A673 (cell line): ENCODE data around the gene RECQL5. TPM values are rescaled to one million over a fixed set of nuclear protein-coding genes. Genes with fewer than 3 reads are reported as not detected.

ENCODE experiments used
- BruUV-seq: library from RNA; stranded (reverse); fragments of 400-500 nt; replicated peaks from 2 replicates; lab custom pipeline; 2021; lab: Mats Ljungman, UMichigan
- CTCF ChIA-PET: fragments of 300-600 bp; sonication (Branson Sonifier 250); formaldehyde crosslinking; loops from one replicate; lab custom pipeline; 2022; ENCODE audit warnings: antibody characterized with exemption; lab: Charles Lee
- POLR2A ChIA-PET: fragments of 300-600 bp; sonication (Branson Sonifier 250); formaldehyde crosslinking; loops from one replicate; lab custom pipeline; 2022; ENCODE audit warnings: antibody characterized with exemption; ENCODE audit not compliant: low non-redundant PET; lab: Charles Lee
- DNase-seq: peaks from one replicate; pipeline ENCODE4 v3.0.0-alpha.2; 2015; ENCODE audit warnings: low spot score
- H3K27ac ChIP-seq: fragments of 200-600 bp; sonication (generic); 2 replicates; pipeline ENCODE4 v1.5.1; 2016; ENCODE audit warnings: mixed run types, low read depth, mild to moderate bottlenecking, mixed read lengths, antibody characterized with exemption, low read length; ENCODE audit not compliant: poor library complexity, severe bottlenecking
- H3K27me3 ChIP-seq: fragments of 200-600 bp; sonication (generic); replicated peaks from 2 replicates; pipeline ENCODE4 v1.6.1; 2017; ENCODE audit warnings: mixed run types, low read depth, mild to moderate bottlenecking, mixed read lengths, antibody characterized with exemption, low read length; ENCODE audit not compliant: insufficient read depth, poor library complexity
- H3K36me3 ChIP-seq: fragments of 200-600 bp; sonication (generic); 2 replicates; pipeline ENCODE4 v1.6.1; 2016; ENCODE audit warnings: mixed run types, mild to moderate bottlenecking, mixed read lengths, antibody characterized with exemption, low read length; ENCODE audit not compliant: insufficient read depth, poor library complexity, severe bottlenecking
- H3K4me1 ChIP-seq: fragments of 200-600 bp; sonication (generic); 2 replicates; pipeline ENCODE4 v1.6.1; 2017; ENCODE audit warnings: mixed run types, mild to moderate bottlenecking, mixed read lengths, antibody characterized with exemption, low read length; ENCODE audit not compliant: insufficient read depth, poor library complexity, severe bottlenecking
- H3K4me3 ChIP-seq: fragments of 200-600 bp; sonication (generic); 2 replicates; pipeline ENCODE4 v1.5.1; 2016; ENCODE audit warnings: low read depth, mixed run types, mild to moderate bottlenecking, mixed read lengths, low read length; ENCODE audit not compliant: poor library complexity, severe bottlenecking
- H3K9me3 ChIP-seq: fragments of 200-600 bp; sonication (generic); 2 replicates; pipeline ENCODE4 v1.6.1; 2016; ENCODE audit warnings: mixed run types, low read depth, mild to moderate bottlenecking, mixed read lengths, antibody characterized with exemption, low read length; ENCODE audit not compliant: poor library complexity, severe bottlenecking
- CTCF ChIP-seq: fragments of 300-800, 200-600 bp; sonication (generic); conservative IDR thresholded peaks from 2 replicates; pipeline ENCODE4 v1.5.1; 2017; ENCODE audit warnings: low read depth, mild to moderate bottlenecking, antibody characterized with exemption, low read length, moderate library complexity, mixed read lengths
- EZH2 ChIP-seq: fragments of 200-600 bp; sonication (generic); IDR thresholded peaks from 2 replicates; pipeline ENCODE4 v1.6.1; 2017; ENCODE audit warnings: borderline replicate concordance, low read depth, mild to moderate bottlenecking, mixed read lengths, antibody characterized with exemption, low read length; ENCODE audit not compliant: poor library complexity, severe bottlenecking
- intact Hi-C: fragments of 100-400 bp; cut with micrococcal nuclease; formaldehyde crosslinking; loops from one replicate; pipeline ENCODE4 v1.10.0; 2022; ENCODE audit not compliant: unreplicated experiment
- total RNA-seq: library from RNA; stranded (reverse); gene quantifications from 2 replicates; pipeline ENCODE4 v1.2.3, GENCODE V29; 2021

Gene RECQL5
- total RNA-seq, 1 experiment from 2014 or later: 30.6 TPM

GRCh38 chr17:75703191-75703590 is 36.2 kb upstream of the RECQL5 start:
- Histone ChIP-seq H3K27ac (no peak overlapping the region), H3K4me3 (no peak overlapping the region), H3K4me1 (no peaks in the 10 kb centered on the region), H3K9me3 (no peaks in the 10 kb centered on the region), H3K27me3 (no peaks in the 10 kb centered on the region), H3K36me3 (peaks cover 63% of the 10 kb centered on the region)
- TF ChIP-seq EZH2 (no peak), CTCF (no peak)
- DNase-seq: no peak
- intact Hi-C loops: no loop called here
- BruUV-seq: no TSS peak
- CTCF ChIA-PET: no interaction called here
- POLR2A ChIA-PET: no interaction called here

- ChIA-PET POLR2A (no interaction called here), CTCF (no interaction called here)
- Histone ChIP-seq H3K4me1 (no peaks in the 10 kb centered on the region), H3K27ac (no peak overlapping the region), H3K9me3 (no peaks in the 10 kb centered on the region), H3K36me3 (peaks cover 49% of the 10 kb centered on the region), H3K27me3 (no peaks in the 10 kb centered on the region), H3K4me3 (no peak overlapping the region)
- intact Hi-C loops: no loop called here
- BruUV-seq: no TSS peak
- no peak for TF ChIP-seq CTCF
- TF ChIP-seq EZH2: no peak
- DNase-seq: no peak
These were observed 34.3 kb upstream of the RECQL5 start for GRCh38 chr17:75701288-75701687.

- Histone ChIP-seq H3K27ac (no peak overlapping the region), H3K9me3 (no peaks in the 10 kb centered on the region), H3K4me1 (peaks cover 9% of the 10 kb centered on the region), H3K4me3 (no peak overlapping the region), H3K36me3 (peaks cover 38% of the 10 kb centered on the region), H3K27me3 (no peaks in the 10 kb centered on the region)
- DNase-seq: no peak
- TF ChIP-seq EZH2 (no peak), CTCF (no peak)
- ChIA-PET POLR2A (no interaction called here), CTCF (no interaction called here)
- no TSS peak for BruUV-seq
- intact Hi-C loops: no loop called here
These were observed 31.7 kb upstream of the RECQL5 start for GRCh38 chr17:75698659-75699058.
